Parathyroid adenoma (tissue), 2 donors: ENCODE measurements around the gene ACVRL1.
"Not testable (repeated sequence)": the region's sequence is repeated elsewhere in the genome, so short reads cannot be mapped to it uniquely, and the experiment has no call there.

ENCODE experiments used
- H2AFZ ChIP-seq: fragments of 300-600 bp; sonication (generic); one replicate; pipeline ENCODE4 v1.7.0; 2017; ENCODE audit warnings: antibody characterized with exemption, mild to moderate bottlenecking
- H3K27ac ChIP-seq: fragments of 300-600 bp; sonication (generic); one replicate; pipeline ENCODE4 v1.7.0; 2017
- H3K27me3 ChIP-seq: fragments of 300-600 bp; sonication (generic); one replicate; pipeline ENCODE4 v1.7.0; 2017; ENCODE audit warnings: low read length; ENCODE audit not compliant: control insufficient read depth, insufficient read depth
- H3K36me3 ChIP-seq: fragments of 300-600 bp; sonication (generic); one replicate; pipeline ENCODE4 v1.7.0; 2017; ENCODE audit warnings: low read length; ENCODE audit not compliant: control insufficient read depth, insufficient read depth
- H3K4me1 ChIP-seq: fragments of 300-600 bp; sonication (generic); one replicate; pipeline ENCODE4 v1.7.0; 2017; ENCODE audit warnings: control low read depth
- H3K4me2 ChIP-seq: fragments of 300-600 bp; sonication (generic); one replicate; pipeline ENCODE4 v1.7.0; 2017; ENCODE audit warnings: low read length
- H3K4me3 ChIP-seq: fragments of 300-600 bp; sonication (generic); one replicate; pipeline ENCODE4 v1.7.0; 2017; ENCODE audit warnings: low read depth, low read length
- H3K79me2 ChIP-seq: fragments of 300-600 bp; sonication (generic); one replicate; pipeline ENCODE4 v1.7.0; 2017; ENCODE audit warnings: control low read depth
- H3K9ac ChIP-seq: fragments of 300-600 bp; sonication (generic); one replicate; pipeline ENCODE4 v1.7.0; 2017; ENCODE audit warnings: mild to moderate bottlenecking
- H3K9me3 ChIP-seq: fragments of 300-600 bp; sonication (generic); one replicate; pipeline ENCODE4 v1.7.0; 2017; ENCODE audit warnings: low read length; ENCODE audit not compliant: control insufficient read depth
- CTCF ChIP-seq: fragments of 300-600 bp; sonication (generic); IDR thresholded peaks from one replicate; pipeline ENCODE4 v1.7.0; 2017; ENCODE audit warnings: antibody characterized with exemption, mild to moderate bottlenecking
- donor health status: primary hyperparathyroidism.

The ACVRL1 gene

DNA sequence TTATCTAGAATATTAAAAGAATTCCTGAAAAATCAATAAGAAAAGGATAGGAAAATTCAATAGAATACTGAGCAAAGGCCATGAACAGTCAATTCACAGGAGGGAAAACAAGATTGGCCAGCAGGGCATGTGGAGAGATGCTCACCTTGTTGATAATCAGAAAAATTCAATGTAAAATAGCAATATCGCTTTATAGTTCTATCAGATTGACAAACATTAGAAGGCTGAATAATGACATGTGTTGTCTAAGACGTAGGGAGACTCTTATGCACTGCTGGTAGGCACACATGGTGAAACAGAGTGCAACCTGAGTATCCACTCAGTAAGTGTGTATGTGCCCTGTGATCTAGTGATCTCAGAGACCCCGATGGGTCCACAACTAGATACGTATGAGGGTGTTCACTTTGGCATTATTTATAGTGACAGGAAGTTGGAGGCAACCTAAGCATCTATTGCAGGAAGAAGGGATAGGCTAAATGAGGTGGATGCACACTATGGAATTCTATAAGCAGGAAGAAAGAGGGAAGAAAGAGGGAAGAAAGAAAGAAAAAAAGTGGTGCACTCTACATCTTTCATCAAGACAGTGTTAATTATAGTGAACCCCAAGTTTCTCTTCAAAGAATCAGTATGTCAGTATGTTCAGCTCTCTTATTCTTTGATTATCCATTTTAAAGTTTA lies 23.2 kb upstream of the ACVRL1 start:
- Histone ChIP-seq H3K36me3 (no peaks in the 10 kb centered on the region), H3K4me3 (no peak overlapping the region), H3K27ac (peak overlapping the region; percentile 70), H3K9me3 (no peaks in the 10 kb centered on the region), H3K4me2 (peak overlapping the region; percentile 9), H3K27me3 (no peaks in the 10 kb centered on the region), H3K9ac (no peak overlapping the region), H3K79me2 (no peaks in the 10 kb centered on the region), H3K4me1 (peaks cover 43% of the 10 kb centered on the region), H2AFZ (peak overlapping the region; percentile 27)
- TF ChIP-seq CTCF, result no peak

DNA sequence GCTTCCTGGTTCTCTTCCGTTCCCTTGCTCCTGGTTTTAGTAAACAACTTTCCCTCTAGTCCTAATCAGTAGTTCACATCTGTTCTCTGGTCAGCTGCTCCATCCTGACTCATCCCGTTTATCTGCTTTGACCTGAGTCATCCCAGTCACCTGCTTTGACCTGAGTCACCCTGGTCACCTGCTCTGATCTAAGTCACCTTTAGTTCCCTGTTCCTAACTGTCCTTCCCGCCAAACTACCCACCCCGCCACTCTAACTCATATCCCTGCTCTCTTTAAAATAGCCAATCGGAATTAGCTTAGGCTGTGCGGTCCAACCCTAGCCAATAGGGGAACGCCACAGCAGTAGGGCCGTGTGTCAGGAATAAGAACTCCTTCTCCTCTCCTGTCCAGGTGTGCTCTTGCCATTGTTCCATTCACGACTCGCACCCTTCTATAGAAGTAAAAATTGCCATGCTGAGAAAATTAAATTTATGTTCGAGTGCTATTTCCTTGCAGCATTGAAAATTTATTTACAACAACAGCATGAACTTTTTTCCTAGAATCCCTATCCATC lies 22.6 kb upstream of the ACVRL1 start:
- Histone ChIP-seq H3K4me2 (peak overlapping the region; percentile 1), H3K4me1 (peaks cover 50% of the 10 kb centered on the region), H3K27me3 (no peaks in the 10 kb centered on the region), H3K4me3 (no peak overlapping the region), H3K79me2 (no peaks in the 10 kb centered on the region), H3K27ac (peak overlapping the region; percentile 70), H3K9ac (no peak overlapping the region), H3K36me3 (no peaks in the 10 kb centered on the region), H3K9me3 (no peaks in the 10 kb centered on the region), H2AFZ (peak overlapping the region; percentile 27)
- no peak for TF ChIP-seq CTCF

- not testable (repeated sequence) for H3K9me3 ChIP-seq, H3K27me3 ChIP-seq, H3K4me3 ChIP-seq, H3K79me2 ChIP-seq, H3K36me3 ChIP-seq, H3K9ac ChIP-seq
- Histone ChIP-seq H3K4me1 (peaks cover 51% of the 10 kb centered on the region), H3K4me2 (peak overlapping the region; percentile 5), H3K27ac (peak overlapping the region; percentile 70), H2AFZ (peak overlapping the region; percentile 6)
Measured at GRCh38 chr12:51885294-51886020, 21.8 kb upstream of the ACVRL1 start.

DNA sequence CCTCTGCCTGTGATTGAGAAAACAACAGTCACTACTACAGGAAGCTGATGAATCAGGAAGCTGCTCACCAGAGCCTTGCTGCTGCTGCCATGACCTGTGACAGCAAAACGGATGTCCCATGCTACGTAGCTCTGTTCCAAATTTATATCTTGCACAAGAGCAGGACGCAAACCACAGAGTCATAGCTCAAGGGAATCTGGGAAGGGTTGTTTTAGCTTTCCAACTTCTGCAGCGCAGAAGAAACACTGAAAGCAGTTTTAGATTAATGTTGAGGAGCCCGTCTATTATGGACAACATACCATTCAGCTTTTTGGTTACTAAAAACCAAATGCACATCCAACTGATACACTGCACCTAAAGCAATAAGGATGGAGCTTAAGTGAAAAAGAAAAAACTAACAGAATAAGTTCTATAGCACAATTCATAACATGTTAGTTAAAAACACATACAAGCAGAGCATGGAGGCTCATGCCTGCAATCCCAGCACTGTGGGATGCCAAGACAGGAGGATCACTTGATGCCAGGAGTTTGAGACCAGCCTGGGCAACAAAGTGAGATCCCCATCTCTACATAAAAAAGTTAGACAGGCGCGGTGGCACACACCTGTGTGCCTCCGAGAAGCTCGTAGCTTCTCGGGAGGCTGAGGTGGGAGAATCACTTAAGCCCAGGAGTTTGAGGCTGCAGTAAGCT lies 21.1 kb upstream of the ACVRL1 start:
- Histone ChIP-seq H3K4me2 (peak overlapping the region; percentile 5), H3K9me3 (no peaks in the 10 kb centered on the region), H3K27me3 (no peaks in the 10 kb centered on the region), H3K79me2 (no peaks in the 10 kb centered on the region), H3K27ac (peak overlapping the region; percentile 70), H2AFZ (peak overlapping the region; percentile 6), H3K4me3 (no peak overlapping the region), H3K36me3 (no peaks in the 10 kb centered on the region), H3K4me1 (peaks cover 51% of the 10 kb centered on the region), H3K9ac (no peak overlapping the region)
- TF ChIP-seq CTCF, result no peak
